HL-60 (cell line): Measurements from ENCODE around the gene CNTROB.

Source experiments
- DNase-seq, 2 experiments: peaks; one replicate each; pipeline ENCODE4 v3.0.0-alpha.2; 2010 to 2020; ENCODE audit warnings: low read depth in 1 of 2, low spot score in 1 of 2
- H3K27ac ChIP-seq: fragments of 250-450 bp; sonication (Bioruptor Pico); replicated peaks from 2 replicates; pipeline ENCODE4 v1.5.1; 2020; ENCODE audit warnings: mild to moderate bottlenecking, moderate library complexity
- H3K27me3 ChIP-seq: fragments of 250-450 bp; sonication (Bioruptor Pico); 2 replicates; pipeline ENCODE4 v1.5.1; 2021; ENCODE audit warnings: mild to moderate bottlenecking, moderate library complexity; ENCODE audit not compliant: insufficient read depth, poor library complexity, severe bottlenecking
- H3K4me3 ChIP-seq: replicated peaks from 2 replicates; pipeline ENCODE4 v1.5.1; 2011; ENCODE audit warnings: mild to moderate bottlenecking, control low read depth, low read length; ENCODE audit not compliant: insufficient read depth
- CTCF ChIP-seq: IDR thresholded peaks from one replicate; pipeline ENCODE4 v1.5.1; 2011; ENCODE audit warnings: low read length, control low read depth, inconsistent platforms; ENCODE audit not compliant: insufficient read depth
- GABPA ChIP-seq: IDR thresholded peaks from 2 replicates; pipeline ENCODE4 v1.6.1; 2012; ENCODE audit warnings: low read depth
- POLR2AphosphoS5 ChIP-seq: IDR thresholded peaks from 2 replicates; pipeline ENCODE4 v1.6.1; 2012; ENCODE audit warnings: low read depth
- REST ChIP-seq: IDR thresholded peaks from 2 replicates; pipeline ENCODE4 v1.6.1; 2012; ENCODE audit warnings: low read depth; ENCODE audit not compliant: insufficient replicate concordance
- SPI1 ChIP-seq: IDR thresholded peaks from 2 replicates; pipeline ENCODE4 v1.6.1; 2012; ENCODE audit warnings: low read depth, mild to moderate bottlenecking, borderline replicate concordance

The CNTROB gene

GRCh38 chr17:7915611-7916384 is 16.2 kb upstream of the CNTROB start, which contains the start of gene RNF227:
Gene RNF227, minus strand, starts transcription at chr17:7916289. Its CDS starts 94 bp downstream, at chr17:7916195.
- no peaks in the 10 kb centered on the region for H3K27me3 ChIP-seq
- peak within 1 kb of the TSS; percentile 52 for H3K4me3 ChIP-seq
- peak; percentile 79 to 83 for DNase-seq
- 0 out of 2 replicates have a peak, but pooled peaks have one; percentile 29 for TF ChIP-seq POLR2AphosphoS5
- TF ChIP-seq SPI1: no peak
- peak within 1 kb of the TSS; percentile 77 for H3K27ac ChIP-seq

GRCh38 chr17:7916385-7916682 is 15.7 kb upstream of the CNTROB start:
- peak overlapping the region; percentile 77; the same call in 1 of the 2 replicates for H3K27ac ChIP-seq

GRCh38 chr17:7916808-7917207 is 15.2 kb upstream of the CNTROB start:
- Histone ChIP-seq H3K4me3 (no peak overlapping the region), H3K27me3 (no peaks in the 10 kb centered on the region), H3K27ac (no peak overlapping the region)
- TF ChIP-seq SPI1: no peak
- TF ChIP-seq GABPA: no peak
- TF ChIP-seq CTCF: no peak
- TF ChIP-seq POLR2AphosphoS5: no peak
- TF ChIP-seq REST: no peak
- no peak for DNase-seq

More at GRCh38 chr17:7916385-7916682, 15.7 kb upstream of the CNTROB start:
- no peaks in the 10 kb centered on the region for H3K27me3 ChIP-seq
- 0 out of 2 replicates have a peak overlapping the region, but pooled peaks have one; percentile 23 for H3K4me3 ChIP-seq
- no peak for TF ChIP-seq REST
- DNase-seq: no peak

- TF ChIP-seq REST: no peak
- no peak for TF ChIP-seq CTCF
- no peak for TF ChIP-seq GABPA
- TF ChIP-seq SPI1: no peak
- TF ChIP-seq POLR2AphosphoS5: no peak
- Histone ChIP-seq H3K27ac (no peak overlapping the region), H3K4me3 (no peak overlapping the region), H3K27me3 (no peaks in the 10 kb centered on the region)
- no peak for DNase-seq
Observed at GRCh38 chr17:7922269-7922844, 9.6 kb upstream of the CNTROB start.
